ENCODE results near the gene C1QTNF4.

C1QTNF4 gene

DNA sequence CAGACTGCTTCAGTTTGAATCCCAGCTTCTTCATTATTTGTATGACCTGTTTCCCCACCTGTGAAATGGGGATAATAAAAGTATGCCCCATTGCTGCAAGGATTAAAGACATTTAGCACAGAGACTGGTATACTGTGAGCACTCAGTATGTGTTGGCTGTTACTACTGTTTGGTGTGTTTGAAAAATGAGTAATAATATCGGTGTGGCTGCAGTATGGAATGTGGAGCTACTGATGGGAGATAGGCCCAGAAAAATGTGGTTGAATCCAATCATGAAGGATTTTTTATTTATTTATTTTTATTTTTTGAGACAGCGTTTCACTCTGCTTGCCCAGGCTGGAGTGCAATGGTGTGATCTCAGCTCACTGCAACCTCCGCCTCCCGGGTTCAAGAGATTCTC lies 9.1 kb upstream of the C1QTNF4 start:
- no peak for TF ChIP-seq CTCF (IDR thresholded peaks at IDR 0.05)

GRCh38 chr11:47599902-47600301 lies 5.7 kb upstream of the C1QTNF4 start:
- TF ChIP-seq CTCF (IDR thresholded peaks at IDR 0.05), result no peak

DNA sequence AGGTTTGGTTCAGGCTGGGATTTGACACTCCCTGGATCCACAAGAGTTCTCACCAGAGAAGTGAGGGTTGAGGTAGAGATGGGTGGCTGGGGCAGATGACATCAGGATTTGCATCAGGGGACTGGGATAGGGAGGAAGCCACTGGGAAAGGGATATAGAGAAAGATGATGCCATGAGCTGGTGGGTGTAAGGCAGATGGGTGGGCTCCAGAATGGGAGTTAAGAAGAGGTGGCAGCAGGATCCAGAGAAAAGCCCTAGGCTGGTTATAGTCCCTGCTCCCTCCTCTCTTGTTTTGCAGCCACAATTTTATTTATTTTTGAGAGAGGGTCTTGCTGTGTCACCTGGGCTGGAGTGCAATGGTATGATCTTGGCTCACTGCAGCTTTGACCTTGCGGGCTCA lies 1.8 kb upstream of the C1QTNF4 start:
- no peak for TF ChIP-seq CTCF (IDR thresholded peaks at IDR 0.05)

DNA sequence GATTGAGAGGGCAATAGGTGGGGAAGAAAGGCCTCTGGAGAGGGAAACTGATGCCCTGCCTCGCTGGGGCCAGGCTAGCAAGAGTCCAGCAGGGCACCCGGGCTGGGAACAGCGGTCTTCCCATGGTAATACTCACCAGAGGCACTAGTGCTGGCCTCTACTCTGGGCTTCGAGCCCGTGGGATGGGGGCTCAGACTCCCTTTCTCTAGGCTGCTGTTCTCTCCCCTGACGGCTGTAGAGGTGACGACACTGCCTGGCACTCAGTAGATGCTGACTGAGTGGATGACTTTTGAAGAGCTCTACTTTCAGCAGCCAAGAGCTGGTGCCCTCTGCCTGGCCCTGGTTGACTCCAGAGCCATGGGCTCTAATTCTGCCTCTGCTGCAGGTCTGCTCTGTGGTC lies 818 bp upstream of the C1QTNF4 start:
- TF ChIP-seq CTCF (IDR thresholded peaks at IDR 0.05), result no peak

DNA sequence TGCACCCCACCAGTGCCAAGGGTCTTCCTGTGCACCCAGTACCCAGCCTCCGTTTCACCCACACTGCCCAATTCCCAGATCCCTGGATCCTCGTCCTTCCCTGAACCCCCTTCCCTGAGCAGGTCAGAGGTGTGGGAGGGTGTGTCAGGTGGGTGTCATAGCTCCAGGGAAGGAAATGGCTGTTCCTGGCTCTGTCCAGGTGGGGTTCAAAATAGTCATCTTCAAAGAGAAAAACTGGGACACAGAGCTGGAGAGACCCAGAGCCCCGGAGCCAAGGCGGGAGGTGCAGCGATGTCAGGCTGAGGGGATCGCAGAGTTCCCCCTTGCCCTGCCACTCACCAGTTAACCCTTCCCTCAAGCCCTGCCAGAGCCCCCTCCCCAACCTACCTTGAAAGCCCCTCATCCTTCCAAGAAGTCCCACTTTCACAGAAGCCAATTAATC lies 698 bp downstream of the C1QTNF4 start:
- TF ChIP-seq CTCF (IDR thresholded peaks at IDR 0.05), result no peak

GRCh38 chr11:47592970-47593369 lies 1.2 kb downstream of the C1QTNF4 start:
- no peak for TF ChIP-seq CTCF (IDR thresholded peaks at IDR 0.05)

GRCh38 chr11:47592251-47592650 lies 2.0 kb downstream of the C1QTNF4 start:
- no peak for TF ChIP-seq CTCF (IDR thresholded peaks at IDR 0.05)

DNA sequence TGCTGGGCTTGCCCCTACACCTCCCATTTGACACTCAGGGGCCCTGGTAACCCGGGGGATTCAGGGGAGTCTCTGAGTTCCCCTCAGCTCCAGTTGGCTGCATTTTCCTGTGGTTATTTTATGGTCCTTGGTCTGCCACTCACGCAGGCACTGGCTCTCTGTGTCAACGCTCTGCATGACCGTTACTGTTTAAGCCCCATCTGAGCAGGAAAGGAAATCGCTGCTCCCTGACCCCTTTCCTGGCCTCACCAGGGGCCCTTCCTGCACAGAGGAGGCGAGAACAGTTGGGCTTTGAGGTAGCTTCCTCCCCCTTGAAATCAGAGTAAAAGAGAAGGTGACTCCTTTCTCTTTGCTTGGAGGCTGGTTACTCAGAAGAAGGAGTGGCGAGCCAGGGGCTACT lies 2.4 kb downstream of the C1QTNF4 start:
- no peak for TF ChIP-seq CTCF (IDR thresholded peaks at IDR 0.05)

Measured in LNCAP (cell line).